ENCODE data around the gene CDC25C. TPM values are rescaled to one million over a fixed set of nuclear protein-coding genes. Genes with fewer than 3 reads are reported as not detected.

CDC25C gene
- total RNA-seq, 1 experiment from 2014 or later, result 14.7 TPM

DNA sequence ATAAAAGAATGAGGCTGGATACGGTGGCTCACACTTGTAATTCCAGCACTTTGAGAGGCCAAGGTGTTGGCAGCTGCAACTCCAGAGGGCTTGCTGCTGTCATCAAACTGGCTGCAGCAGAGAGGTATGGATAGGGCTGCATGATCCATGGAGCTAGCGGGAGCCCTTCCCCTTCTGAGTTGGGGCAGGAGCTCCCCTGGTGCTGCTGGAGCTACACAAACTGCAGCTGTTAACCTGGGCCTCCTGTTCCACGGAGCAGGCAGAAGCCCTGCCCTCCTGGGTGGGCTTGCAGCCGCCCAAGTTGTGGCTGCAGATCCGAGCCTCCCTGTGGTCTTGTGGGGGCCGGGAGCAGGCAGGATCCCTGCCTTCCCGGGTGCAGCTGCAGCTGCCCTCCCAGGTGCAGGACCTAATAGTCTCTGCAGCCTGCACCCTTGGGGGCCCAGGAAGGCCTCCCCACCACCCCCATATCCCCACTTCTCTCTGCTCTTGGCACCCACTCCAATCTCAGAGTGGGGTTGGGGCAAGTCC lies 15.8 kb downstream of the CDC25C start:
- Histone ChIP-seq H3F3A (ENCODE audit: low read length, unreplicated experiment) (no peaks in the 10 kb centered on the region), H3K27me3 (ENCODE audit: low read length) (no peaks in the 10 kb centered on the region), H3K4me2 (ENCODE audit: low read length) (no peak overlapping the region), H3K79me2 (ENCODE audit: low read length) (no peaks in the 10 kb centered on the region), H3K36me3 (ENCODE audit: low read depth, low read length) (peaks cover 7% of the 10 kb centered on the region), H3K27ac (ENCODE audit: low read length) (no peak overlapping the region), H2AFZ (ENCODE audit: low read length) (no peak overlapping the region), H3K4me1 (ENCODE audit: insufficient read depth, low read length) (no peaks in the 10 kb centered on the region), H3K9me2 (replicated peaks; ENCODE audit: low read length) (no peaks in the 10 kb centered on the region), H3K4me3 (ENCODE audit: low read length) (no peak overlapping the region), H4K20me1 (ENCODE audit: low read length) (no peaks in the 10 kb centered on the region), H3K9ac (ENCODE audit: low read length) (no peak overlapping the region), H3K9me3 (ENCODE audit: low read length) (no peaks in the 10 kb centered on the region)
- POLR2A ChIA-PET (ENCODE audit: unreplicated experiment), result no interaction called here
- BruUV-seq (replicated peaks), result no TSS peak
- intact Hi-C loops (cut with micrococcal nuclease), result no loop called here
- CTCF ChIA-PET, result no interaction called here
- TF ChIP-seq EZH2phosphoT487 (IDR thresholded peaks at IDR 0.05; ENCODE audit: borderline replicate concordance, low read length), result no peak
- TF ChIP-seq EZH2 (IDR thresholded peaks at IDR 0.05; ENCODE audit: low read length, unreplicated experiment), result no peak
- TF ChIP-seq, protein P1, sequence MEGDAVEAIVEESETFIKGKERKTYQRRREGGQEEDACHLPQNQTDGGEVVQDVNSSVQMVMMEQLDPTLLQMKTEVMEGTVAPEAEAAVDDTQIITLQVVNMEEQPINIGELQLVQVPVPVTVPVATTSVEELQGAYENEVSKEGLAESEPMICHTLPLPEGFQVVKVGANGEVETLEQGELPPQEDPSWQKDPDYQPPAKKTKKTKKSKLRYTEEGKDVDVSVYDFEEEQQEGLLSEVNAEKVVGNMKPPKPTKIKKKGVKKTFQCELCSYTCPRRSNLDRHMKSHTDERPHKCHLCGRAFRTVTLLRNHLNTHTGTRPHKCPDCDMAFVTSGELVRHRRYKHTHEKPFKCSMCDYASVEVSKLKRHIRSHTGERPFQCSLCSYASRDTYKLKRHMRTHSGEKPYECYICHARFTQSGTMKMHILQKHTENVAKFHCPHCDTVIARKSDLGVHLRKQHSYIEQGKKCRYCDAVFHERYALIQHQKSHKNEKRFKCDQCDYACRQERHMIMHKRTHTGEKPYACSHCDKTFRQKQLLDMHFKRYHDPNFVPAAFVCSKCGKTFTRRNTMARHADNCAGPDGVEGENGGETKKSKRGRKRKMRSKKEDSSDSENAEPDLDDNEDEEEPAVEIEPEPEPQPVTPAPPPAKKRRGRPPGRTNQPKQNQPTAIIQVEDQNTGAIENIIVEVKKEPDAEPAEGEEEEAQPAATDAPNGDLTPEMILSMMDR (conservative IDR thresholded peaks at IDR 0.05; ENCODE audit: low read depth, low read length), result no peak
- DNase-seq (no peak), ATAC-seq (no peak)

DNA sequence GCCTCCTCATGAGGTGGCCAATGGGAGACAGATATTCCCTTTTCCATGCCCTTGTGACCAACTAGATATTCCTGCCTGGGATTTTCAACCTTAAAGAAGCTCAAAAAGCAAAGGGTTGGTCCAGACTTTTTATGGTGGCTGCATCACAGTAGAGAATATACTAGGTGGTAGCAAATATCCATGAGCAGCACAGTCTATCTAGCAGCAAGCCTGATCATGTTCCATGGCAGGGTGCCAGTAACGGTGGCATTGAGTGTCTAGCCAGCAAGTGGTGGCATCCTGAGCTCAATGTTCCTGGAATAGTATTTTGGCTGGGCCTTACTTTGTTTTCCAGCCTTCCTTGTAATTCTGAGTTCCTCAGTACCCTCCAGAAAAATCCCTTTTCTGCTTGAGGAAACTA lies 25.8 kb downstream of the CDC25C start:
- Histone ChIP-seq H3K4me1 (ENCODE audit: insufficient read depth, low read length) (no peaks in the 10 kb centered on the region), H3F3A (ENCODE audit: low read length, unreplicated experiment) (no peaks in the 10 kb centered on the region), H3K9me2 (replicated peaks; ENCODE audit: low read length) (no peaks in the 10 kb centered on the region), H3K9me3 (ENCODE audit: low read length) (no peaks in the 10 kb centered on the region), H3K27ac (ENCODE audit: low read length) (no peak overlapping the region), H3K36me3 (ENCODE audit: low read depth, low read length) (no peaks in the 10 kb centered on the region), H3K79me2 (ENCODE audit: low read length) (no peaks in the 10 kb centered on the region), H2AFZ (ENCODE audit: low read length) (no peak overlapping the region), H3K27me3 (ENCODE audit: low read length) (no peaks in the 10 kb centered on the region), H4K20me1 (ENCODE audit: low read length) (no peaks in the 10 kb centered on the region), H3K4me2 (ENCODE audit: low read length) (no peak overlapping the region), H3K9ac (ENCODE audit: low read length) (no peak overlapping the region), H3K4me3 (ENCODE audit: low read length) (no peak overlapping the region)
- CTCF ChIA-PET, result no interaction called here
- POLR2A ChIA-PET (ENCODE audit: unreplicated experiment), result no interaction called here
- intact Hi-C loops (cut with micrococcal nuclease), result no loop called here
- DNase-seq (no peak), ATAC-seq (no peak)
- TF ChIP-seq, protein P1 (conservative IDR thresholded peaks at IDR 0.05; ENCODE audit: low read depth, low read length), result no peak
- TF ChIP-seq EZH2 (IDR thresholded peaks at IDR 0.05; ENCODE audit: low read length, unreplicated experiment) (no peak), EZH2phosphoT487 (IDR thresholded peaks at IDR 0.05; ENCODE audit: borderline replicate concordance, low read length) (no peak)
- BruUV-seq (replicated peaks), result no TSS peak

DNA sequence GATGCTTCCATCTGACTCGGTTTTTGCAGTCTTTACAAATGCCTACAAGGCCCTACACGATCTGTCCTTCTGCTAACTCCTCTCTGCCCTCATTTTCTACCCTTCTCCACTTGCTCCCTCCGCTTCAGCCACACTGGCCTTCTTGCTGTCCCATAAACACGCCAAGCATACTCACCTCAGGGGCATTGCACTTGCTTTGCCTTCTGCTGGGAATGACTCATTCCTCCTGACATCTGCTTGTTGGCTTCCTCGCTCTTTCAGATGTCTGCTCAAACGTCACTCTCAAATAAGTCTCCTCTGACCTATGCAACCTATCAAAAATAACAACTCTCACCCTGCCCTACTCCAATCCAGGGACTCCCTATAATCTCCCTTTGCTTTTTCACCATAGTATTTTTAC lies 28.2 kb downstream of the CDC25C start:
- no peaks in the 10 kb centered on the region for H4K20me1 ChIP-seq (ENCODE audit: low read length)
- TF ChIP-seq, protein P1 (conservative IDR thresholded peaks at IDR 0.05; ENCODE audit: low read depth, low read length), result no peak
- TF ChIP-seq EZH2phosphoT487 (IDR thresholded peaks at IDR 0.05; ENCODE audit: borderline replicate concordance, low read length), result no peak
- no peak for TF ChIP-seq EZH2 (IDR thresholded peaks at IDR 0.05; ENCODE audit: low read length, unreplicated experiment)
- no peaks in the 10 kb centered on the region for H3K79me2 ChIP-seq (ENCODE audit: low read length)
- DNase-seq (peak; percentile 6), ATAC-seq (peak; percentile 37; the same call in 1 of the 2 replicates)
- CTCF ChIA-PET, result interaction anchor here (0.7 kb wide), 1 partner anchor 118 kb away, joined by 6 read pairs; no protein-coding TSS in a partner anchor
- no peak overlapping the region for H3K4me2 ChIP-seq (ENCODE audit: low read length)
- POLR2A ChIA-PET (ENCODE audit: unreplicated experiment), result no interaction called here
- intact Hi-C loops (cut with micrococcal nuclease), result no loop called here
- H3K27ac ChIP-seq (ENCODE audit: low read length), result no peak overlapping the region
- no peak overlapping the region for H2AFZ ChIP-seq (ENCODE audit: low read length)
- H3K9ac ChIP-seq (ENCODE audit: low read length), result no peak overlapping the region
- no peaks in the 10 kb centered on the region for H3F3A ChIP-seq (ENCODE audit: low read length, unreplicated experiment)
- no TSS peak for BruUV-seq (replicated peaks)
- no peaks in the 10 kb centered on the region for H3K9me3 ChIP-seq (ENCODE audit: low read length)
- H3K36me3 ChIP-seq (ENCODE audit: low read depth, low read length), result no peaks in the 10 kb centered on the region
- H3K4me1 ChIP-seq (ENCODE audit: insufficient read depth, low read length), result no peaks in the 10 kb centered on the region
- no peaks in the 10 kb centered on the region for H3K27me3 ChIP-seq (ENCODE audit: low read length)
- no peaks in the 10 kb centered on the region for H3K9me2 ChIP-seq (replicated peaks; ENCODE audit: low read length)
- no peak overlapping the region for H3K4me3 ChIP-seq (ENCODE audit: low read length)

Data from PC-3 (cell line).